Measurements from ENCODE around the gene MLIP.

The MLIP gene

DNA sequence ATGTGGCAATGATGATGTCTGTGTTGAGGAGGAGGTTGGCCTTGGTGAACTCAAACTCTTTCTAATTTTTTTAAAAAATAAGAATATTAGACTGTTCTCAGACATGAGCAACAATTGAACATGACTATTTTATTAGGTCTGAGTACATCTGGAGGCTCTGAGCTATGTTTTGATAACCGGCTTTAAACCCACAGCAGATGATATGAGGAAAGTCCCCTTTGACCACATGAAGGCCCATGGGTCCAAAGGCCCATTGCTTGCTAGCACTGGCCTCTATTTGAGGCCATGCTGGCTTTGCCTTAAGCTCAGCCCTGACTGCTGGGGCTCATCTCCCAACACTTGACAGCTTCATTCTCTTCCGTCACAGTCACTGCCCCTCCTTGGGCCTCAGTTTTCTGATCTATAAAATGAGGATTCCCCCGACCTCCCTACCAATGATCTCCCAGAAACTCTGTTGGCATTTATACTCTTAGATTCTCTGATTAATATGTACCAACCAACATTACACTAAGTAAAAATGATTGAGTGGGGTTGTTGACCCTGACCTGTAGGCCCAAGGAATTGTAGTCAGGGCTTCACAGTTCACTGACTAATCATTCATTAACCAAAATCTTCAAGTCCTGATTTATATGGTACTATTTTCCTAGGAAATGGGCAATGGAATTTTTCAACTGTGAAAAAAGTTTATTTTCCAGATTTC is 173.1 kb downstream of the MLIP start:
- CTCF ChIA-PET, result no interaction called here
- POLR2A ChIA-PET, result no interaction called here
- no peak for DNase-seq (ENCODE audit: extremely low spot score)
- TF ChIP-seq HDGF (IDR thresholded peaks at IDR 0.05; ENCODE audit: borderline replicate concordance), result no peak
- no peak for TF ChIP-seq BHLHE40 (IDR thresholded peaks at IDR 0.05; ENCODE audit: borderline replicate concordance)
- TF ChIP-seq NFRKB (IDR thresholded peaks at IDR 0.05), result no peak
- TF ChIP-seq SUZ12 (IDR thresholded peaks at IDR 0.05), result no peak

DNA sequence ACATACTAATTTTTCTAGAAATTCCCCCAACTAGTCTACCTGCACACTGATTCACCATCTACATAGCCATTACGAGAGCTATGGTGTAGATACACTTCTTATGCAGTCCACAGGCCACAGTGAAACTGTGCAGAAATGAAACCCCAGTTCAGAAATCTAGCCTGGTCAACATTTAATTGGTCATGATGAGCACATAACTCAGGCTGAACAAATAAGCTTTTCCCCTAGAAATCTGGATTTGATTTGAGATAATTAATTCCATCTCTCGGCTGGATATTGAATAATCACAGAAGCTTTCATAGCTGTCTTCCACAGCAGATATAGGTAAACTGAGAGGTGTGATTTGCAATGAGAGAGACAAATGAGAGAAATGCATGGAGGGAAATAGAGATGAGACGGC is 174.4 kb downstream of the MLIP start:
- CTCF ChIA-PET, result interaction anchor here (0.6 kb wide), 1 partner anchor 14 kb away, joined by 3 read pairs; no protein-coding TSS in a partner anchor
- POLR2A ChIA-PET, result no interaction called here
- TF ChIP-seq SP1 (IDR thresholded peaks at IDR 0.05) (no peak), HDGF (IDR thresholded peaks at IDR 0.05; ENCODE audit: borderline replicate concordance) (no peak), LEF1 (IDR thresholded peaks at IDR 0.05; ENCODE audit: borderline replicate concordance) (no peak)
- no peak for DNase-seq (ENCODE audit: extremely low spot score)

DNA sequence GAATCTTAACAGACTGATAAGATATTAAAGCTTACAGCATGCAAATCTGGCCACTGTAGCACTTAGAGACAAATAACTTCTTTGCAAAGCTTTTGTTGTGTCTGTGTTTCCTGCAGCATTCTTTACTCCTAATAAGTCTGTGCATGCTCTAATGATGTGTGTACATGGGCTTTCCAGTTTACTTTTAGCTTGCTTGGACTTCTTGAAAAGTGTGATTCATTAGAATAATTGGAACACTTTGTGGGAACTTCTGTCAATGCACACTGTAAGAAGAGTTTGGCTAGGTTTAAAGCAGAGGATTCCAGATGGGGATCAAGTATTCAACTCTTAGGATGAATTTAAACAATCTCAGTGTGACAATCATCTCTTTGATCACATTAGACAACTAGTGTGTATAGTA is 174.9 kb downstream of the MLIP start:
- CTCF ChIA-PET, result no interaction called here
- POLR2A ChIA-PET, result no interaction called here
- DNase-seq (ENCODE audit: extremely low spot score), result no peak
- TF ChIP-seq LEF1 (IDR thresholded peaks at IDR 0.05; ENCODE audit: borderline replicate concordance), result no peak
- TF ChIP-seq NFRKB (IDR thresholded peaks at IDR 0.05), result no peak
- no peak for TF ChIP-seq HDGF (IDR thresholded peaks at IDR 0.05; ENCODE audit: borderline replicate concordance)
- no peak for TF ChIP-seq ZNF384 (IDR thresholded peaks at IDR 0.05)
- TF ChIP-seq FOXM1 (IDR thresholded peaks at IDR 0.05; ENCODE audit: borderline replicate concordance), result no peak
- no peak for TF ChIP-seq FOXK2 (IDR thresholded peaks at IDR 0.05)
- no peak for TF ChIP-seq ELF4 (IDR thresholded peaks at IDR 0.05)
- no peak for TF ChIP-seq SUZ12 (IDR thresholded peaks at IDR 0.05)
- TF ChIP-seq TARDBP (IDR thresholded peaks at IDR 0.05), result no peak
- no peak for TF ChIP-seq FOXA1 (IDR thresholded peaks at IDR 0.05)
- TF ChIP-seq ARNT (IDR thresholded peaks at IDR 0.05), result no peak
- no peak for TF ChIP-seq SP1 (IDR thresholded peaks at IDR 0.05)
- TF ChIP-seq BHLHE40 (IDR thresholded peaks at IDR 0.05; ENCODE audit: borderline replicate concordance), result no peak
- TF ChIP-seq, protein P1, sequence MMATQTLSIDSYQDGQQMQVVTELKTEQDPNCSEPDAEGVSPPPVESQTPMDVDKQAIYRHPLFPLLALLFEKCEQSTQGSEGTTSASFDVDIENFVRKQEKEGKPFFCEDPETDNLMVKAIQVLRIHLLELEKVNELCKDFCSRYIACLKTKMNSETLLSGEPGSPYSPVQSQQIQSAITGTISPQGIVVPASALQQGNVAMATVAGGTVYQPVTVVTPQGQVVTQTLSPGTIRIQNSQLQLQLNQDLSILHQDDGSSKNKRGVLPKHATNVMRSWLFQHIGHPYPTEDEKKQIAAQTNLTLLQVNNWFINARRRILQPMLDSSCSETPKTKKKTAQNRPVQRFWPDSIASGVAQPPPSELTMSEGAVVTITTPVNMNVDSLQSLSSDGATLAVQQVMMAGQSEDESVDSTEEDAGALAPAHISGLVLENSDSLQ (IDR thresholded peaks at IDR 0.05), result no peak
- TF ChIP-seq CTBP1 (IDR thresholded peaks at IDR 0.05; ENCODE audit: borderline replicate concordance), result no peak
- TF ChIP-seq L3MBTL2 (conservative IDR thresholded peaks at IDR 0.05), result no peak

DNA sequence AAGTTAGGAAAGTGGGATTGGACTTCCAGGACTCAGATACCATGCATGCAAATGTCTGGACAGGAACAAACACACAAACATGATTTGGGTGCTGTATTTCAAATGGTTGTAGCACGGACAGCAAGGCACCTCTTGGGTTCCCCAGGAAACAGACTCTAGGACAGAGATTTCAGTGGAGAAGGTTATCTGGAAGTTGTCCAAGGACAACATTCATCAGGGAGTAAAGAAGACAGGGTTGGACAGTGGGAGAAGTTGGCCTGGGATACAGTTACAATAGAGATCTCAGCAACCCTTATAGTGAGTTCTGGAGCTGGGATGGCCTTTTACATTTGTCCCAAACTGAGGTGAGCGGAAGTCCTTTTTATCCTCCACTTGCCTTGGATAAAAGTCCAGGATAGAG is 177.2 kb downstream of the MLIP start:
- no peak for DNase-seq (ENCODE audit: extremely low spot score)
- CTCF ChIA-PET, result no interaction called here

DNA sequence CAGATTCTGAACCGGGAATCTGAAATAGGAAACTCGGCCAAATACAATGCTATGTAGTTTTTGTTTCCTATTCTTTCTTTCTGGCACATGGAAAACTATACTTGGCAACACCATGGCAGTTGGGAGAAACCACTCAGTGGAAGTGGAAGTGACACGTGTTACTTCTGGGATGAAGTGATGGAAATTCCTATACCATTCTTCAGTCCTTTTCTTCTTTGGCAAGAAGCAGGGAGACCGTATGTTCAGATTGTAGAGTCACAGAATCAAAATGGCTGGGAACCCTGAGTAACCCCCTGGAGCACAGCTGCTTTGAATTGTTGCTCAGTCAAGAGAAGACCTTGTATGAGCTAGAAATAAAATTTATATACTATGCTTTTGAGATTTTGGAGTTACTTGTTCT is 178.2 kb downstream of the MLIP start:
- TF ChIP-seq FOXM1 (IDR thresholded peaks at IDR 0.05; ENCODE audit: borderline replicate concordance) (no peak), NFRKB (IDR thresholded peaks at IDR 0.05) (no peak), BHLHE40 (IDR thresholded peaks at IDR 0.05; ENCODE audit: borderline replicate concordance) (no peak)
- DNase-seq (ENCODE audit: extremely low spot score), result no peak
- POLR2A ChIA-PET, result no interaction called here
- CTCF ChIA-PET, result no interaction called here

More for the DNA sequence above, 177.2 kb downstream of the MLIP start:
- POLR2A ChIA-PET, result no interaction called here
- TF ChIP-seq ARNT (IDR thresholded peaks at IDR 0.05) (no peak), SP1 (IDR thresholded peaks at IDR 0.05) (no peak)

DNA sequence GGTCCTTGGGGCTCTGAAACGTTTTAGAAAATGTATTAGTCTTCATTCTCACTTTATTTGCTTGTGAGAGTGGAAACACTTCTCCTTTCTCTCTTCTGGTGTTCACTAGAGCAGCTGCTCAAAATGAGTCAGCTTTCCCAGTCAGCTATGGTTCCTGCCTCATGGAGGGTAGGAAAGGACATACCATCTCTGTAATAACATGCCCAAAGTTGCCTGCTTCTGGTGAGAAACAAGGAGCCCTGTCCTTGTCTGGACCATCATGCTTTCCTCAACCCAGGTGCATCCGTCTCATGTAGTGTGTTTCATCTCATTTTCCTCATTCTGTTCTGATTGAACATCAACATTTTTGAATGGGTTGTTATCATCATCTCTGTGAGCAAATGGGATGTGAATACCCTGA is 179.9 kb downstream of the MLIP start:
- CTCF ChIA-PET, result no interaction called here
- POLR2A ChIA-PET, result no interaction called here
- no peak for DNase-seq (ENCODE audit: extremely low spot score)
- no peak for TF ChIP-seq FOXK2 (IDR thresholded peaks at IDR 0.05)
- no peak for TF ChIP-seq LEF1 (IDR thresholded peaks at IDR 0.05; ENCODE audit: borderline replicate concordance)
- TF ChIP-seq BHLHE40 (IDR thresholded peaks at IDR 0.05; ENCODE audit: borderline replicate concordance), result no peak
- TF ChIP-seq NFRKB (IDR thresholded peaks at IDR 0.05), result no peak

DNA sequence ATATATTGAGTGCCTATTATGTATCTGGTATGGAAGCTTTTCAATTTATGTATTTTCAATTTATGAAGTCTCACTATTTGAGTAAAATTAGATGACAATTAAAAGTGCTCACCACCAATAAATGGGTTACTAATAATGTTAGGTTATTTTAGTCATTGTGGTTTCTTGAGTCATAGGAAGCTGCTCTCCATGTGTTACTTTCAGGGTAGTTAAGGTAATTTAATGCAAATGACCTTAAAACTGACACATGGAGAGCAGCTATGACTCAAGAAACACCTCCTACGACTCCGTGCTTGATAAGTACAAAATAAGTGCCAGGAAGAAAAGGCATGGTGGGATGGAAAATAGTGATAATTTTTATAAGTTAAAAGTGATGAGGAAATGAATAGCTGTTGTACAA is 180.5 kb downstream of the MLIP start:
- ChIA-PET CTCF (no interaction called here), POLR2A (no interaction called here)

DNA sequence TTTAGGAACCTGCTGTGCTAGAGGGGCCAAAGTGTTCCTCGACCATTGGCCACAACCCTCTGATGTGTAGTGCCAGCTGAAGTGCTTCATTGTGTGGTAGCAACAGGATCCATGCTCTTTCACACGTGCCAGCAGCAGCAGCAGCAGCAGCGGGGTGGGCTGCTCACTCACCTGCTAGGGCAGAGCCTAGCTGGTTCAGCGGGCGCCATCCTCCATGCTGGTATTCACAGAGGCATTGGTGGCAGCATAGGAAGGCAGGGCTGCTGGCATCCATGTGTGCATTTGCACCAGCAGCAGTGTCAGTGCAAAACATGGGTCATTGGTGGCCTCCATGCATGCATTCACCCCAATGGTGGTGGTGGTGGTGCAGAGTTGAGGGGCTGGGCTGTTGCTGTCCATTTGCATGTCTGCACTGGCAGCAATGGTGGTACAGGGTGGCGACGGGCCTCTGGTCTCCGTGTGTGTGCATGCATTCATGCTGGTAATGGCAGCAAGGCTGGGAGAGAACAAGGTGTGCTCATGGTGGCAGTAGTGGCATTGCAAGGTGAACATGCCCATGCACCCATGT is 183.8 kb downstream of the MLIP start:
- CTCF ChIA-PET, result no interaction called here
- DNase-seq (ENCODE audit: extremely low spot score), result no peak
- POLR2A ChIA-PET, result no interaction called here
- TF ChIP-seq CTBP1 (IDR thresholded peaks at IDR 0.05; ENCODE audit: borderline replicate concordance), result no peak
- TF ChIP-seq BHLHE40 (IDR thresholded peaks at IDR 0.05; ENCODE audit: borderline replicate concordance), result no peak
- no peak for TF ChIP-seq ZNF384 (IDR thresholded peaks at IDR 0.05)
- no peak for TF ChIP-seq SP1 (IDR thresholded peaks at IDR 0.05)
- TF ChIP-seq, protein P1 (IDR thresholded peaks at IDR 0.05), result no peak
- TF ChIP-seq L3MBTL2 (conservative IDR thresholded peaks at IDR 0.05), result no peak
- no peak for TF ChIP-seq LEF1 (IDR thresholded peaks at IDR 0.05; ENCODE audit: borderline replicate concordance)
- no peak for TF ChIP-seq SUZ12 (IDR thresholded peaks at IDR 0.05)
- no peak for TF ChIP-seq FOXM1 (IDR thresholded peaks at IDR 0.05; ENCODE audit: borderline replicate concordance)
- no peak for TF ChIP-seq ARNT (IDR thresholded peaks at IDR 0.05)
- no peak for TF ChIP-seq TARDBP (IDR thresholded peaks at IDR 0.05)
- no peak for TF ChIP-seq FOXK2 (IDR thresholded peaks at IDR 0.05)

More for the DNA sequence above, 180.5 kb downstream of the MLIP start:
- DNase-seq (ENCODE audit: extremely low spot score), result no peak
- no peak for TF ChIP-seq ZNF384 (IDR thresholded peaks at IDR 0.05)
- no peak for TF ChIP-seq SP1 (IDR thresholded peaks at IDR 0.05)
- no peak for TF ChIP-seq ELF4 (IDR thresholded peaks at IDR 0.05)
- TF ChIP-seq HDGF (IDR thresholded peaks at IDR 0.05; ENCODE audit: borderline replicate concordance), result no peak
